ENCODE results near the gene EVA1A.

Gene EVA1A

GRCh38 chr2:75560768-75561565 lies at the start of gene EVA1A:
TSS of gene EVA1A (minus strand) at chr2:75560939. CDS start at chr2:75518140, 42,799 bp downstream.
- DNase-seq = no peak

GRCh38 chr2:75609937-75610508 lies 49.3 kb upstream of the EVA1A start:
- no peak for DNase-seq

- DNase-seq = no peak
These were observed 48.6 kb upstream of the EVA1A start for GRCh38 chr2:75609334-75609689.

GRCh38 chr2:75608684-75609333 lies 48.1 kb upstream of the EVA1A start:
- no peak for DNase-seq

- DNase-seq = no peak
These were observed 47.4 kb upstream of the EVA1A start for GRCh38 chr2:75607988-75608683.

- no peak for DNase-seq
These were observed 46.7 kb upstream of the EVA1A start for GRCh38 chr2:75607400-75607798.

GRCh38 chr2:75606761-75607399 lies 46.1 kb upstream of the EVA1A start:
- no peak for DNase-seq

GRCh38 chr2:75605770-75606529 lies 45.2 kb upstream of the EVA1A start:
- no peak for DNase-seq

- DNase-seq = no peak
These were observed 43.7 kb upstream of the EVA1A start for GRCh38 chr2:75604484-75604883.

- DNase-seq = no peak
These were observed 42.7 kb upstream of the EVA1A start for GRCh38 chr2:75603477-75603876.

GRCh38 chr2:75602724-75603342 lies 42.1 kb upstream of the EVA1A start:
- DNase-seq = no peak

GRCh38 chr2:75600461-75601011 lies 39.8 kb upstream of the EVA1A start:
- no peak for DNase-seq

GRCh38 chr2:75598589-75599155 lies 37.9 kb upstream of the EVA1A start:
- no peak for DNase-seq

GRCh38 chr2:75597949-75598348 lies 37.2 kb upstream of the EVA1A start:
- no peak for DNase-seq

GRCh38 chr2:75596784-75597183 lies 36.0 kb upstream of the EVA1A start:
- no peak for DNase-seq

- no peak for DNase-seq
These were observed 35.0 kb upstream of the EVA1A start for GRCh38 chr2:75595541-75596395.

- no peak for DNase-seq
These were observed 33.9 kb upstream of the EVA1A start for GRCh38 chr2:75594596-75594995.

GRCh38 chr2:75592888-75593287 lies 32.1 kb upstream of the EVA1A start:
- DNase-seq = no peak

GRCh38 chr2:75592030-75592429 lies 31.3 kb upstream of the EVA1A start:
- DNase-seq = no peak

Measured in AML-193 (cell line).